Left cardiac atrium (tissue), 4 donors: Measurements from ENCODE around the gene SPA17. TPM values are rescaled to one million over a fixed set of nuclear protein-coding genes. Genes with fewer than 3 reads are reported as not detected.

Experiments used
- ATAC-seq, 2 donors: fragments of 200-7000 bp; cut with Tn5 transposase; one replicate each; pipeline ENCODE4 v1.9.1; 2020; ENCODE audit warnings: mild to moderate bottlenecking in 2 of 2, moderate library complexity in 2 of 2
- DNase-seq: peaks from one replicate; pipeline ENCODE4 v3.0.0-alpha.2; 2020
- intact Hi-C, 2 donors: fragments of 100-400 bp; cut with DNase I; formaldehyde crosslinking; loops; one replicate each; pipeline versions ENCODE4 v1.14.1 to v1.15.1; 2022 to 2023
- total RNA-seq, 2 donors: library from RNA; stranded (reverse); fragmentation: NEBNext Ultra II Directional; extraction: Animal tissue kit (Norgen Biotek cat#: 25700); gene quantifications; one replicate each; pipeline ENCODE4 v1.2.1, GENCODE V29; 2021
- donor health status: DM: no; HTN: yes; CAD: no.
- donor health status: DM: no; HTN: yes; CAD: no; lungs with severe emphysema.
- donor health status: DM: yes; HTN: yes; CAD: no.
- donor health status: Dilated cardiomyopathy.

Gene SPA17
- total RNA-seq, 2 donors from 2014 or later: 3.5 to 4.0 TPM

- intact Hi-C loops: no loop called here
- DNase-seq (peak; percentile 39), ATAC-seq (peak; percentile 71 to 82)
Observed at GRCh38 chr11:124717786-124718651, 44.3 kb downstream of the SPA17 start.

GRCh38 chr11:124718801-124719200 lies 45.1 kb downstream of the SPA17 start:
- intact Hi-C loops: no loop called here
- ATAC-seq (no peak), DNase-seq (no peak)

- intact Hi-C loops: no loop called here
- DNase-seq: no peak
Observed at GRCh38 chr11:124719534-124719933, 45.8 kb downstream of the SPA17 start.

GRCh38 chr11:124722176-124722575 lies 48.5 kb downstream of the SPA17 start:
- DNase-seq (no peak), ATAC-seq (no peak)
- intact Hi-C loops: no loop called here

More at GRCh38 chr11:124719534-124719933, 45.8 kb downstream of the SPA17 start:
- no peak for ATAC-seq

GRCh38 chr11:124724979-124725718 lies 51.4 kb downstream of the SPA17 start:
- DNase-seq (no peak), ATAC-seq (peak; percentile 52 to 67)
- intact Hi-C loops: no loop called here

- DNase-seq: no peak
- intact Hi-C loops: no loop called here
- ATAC-seq: peak; percentile 69 to 89
Observed at GRCh38 chr11:124725719-124726105, 52.0 kb downstream of the SPA17 start.

GRCh38 chr11:124727474-124727873 lies 53.8 kb downstream of the SPA17 start:
- no peak for ATAC-seq
- intact Hi-C loops: no loop called here

GRCh38 chr11:124728134-124728533 lies 54.4 kb downstream of the SPA17 start:
- DNase-seq: no peak
- intact Hi-C loops: no loop called here
- no peak for ATAC-seq

More at GRCh38 chr11:124727474-124727873, 53.8 kb downstream of the SPA17 start:
- DNase-seq: no peak

GRCh38 chr11:124729571-124729970 lies 55.9 kb downstream of the SPA17 start:
- DNase-seq: no peak
- intact Hi-C loops: no loop called here
- no peak for ATAC-seq

- intact Hi-C loops: no loop called here
- DNase-seq: no peak
- ATAC-seq: peak in 1 of 2 donors; percentile 65
Observed at GRCh38 chr11:124732230-124732629, 58.5 kb downstream of the SPA17 start.

GRCh38 chr11:124736736-124737135 lies 63.0 kb downstream of the SPA17 start:
- intact Hi-C loops: no loop called here
- DNase-seq: no peak
- no peak for ATAC-seq

GRCh38 chr11:124737638-124738305 lies 64.1 kb downstream of the SPA17 start:
- ATAC-seq (no peak), DNase-seq (no peak)
- intact Hi-C loops: no loop called here

GRCh38 chr11:124738713-124739478 lies 65.2 kb downstream of the SPA17 start:
- DNase-seq (no peak), ATAC-seq (no peak)
- intact Hi-C loops: no loop called here

- DNase-seq (peak; percentile 94), ATAC-seq (peak; percentile 99)
- intact Hi-C loops: no loop called here
Observed at GRCh38 chr11:124739479-124740276, 66.0 kb downstream of the SPA17 start, which contains the start of gene NRGN. NRGN (plus strand) TSS chr11:124739942; CDS start chr11:124740085, 143 bp downstream.

- intact Hi-C loops: no loop called here
- ATAC-seq (peak; percentile 45 to 57), DNase-seq (no peak)
Observed at GRCh38 chr11:124740277-124740882, 66.7 kb downstream of the SPA17 start.

- intact Hi-C loops: no loop called here
- ATAC-seq (no peak), DNase-seq (no peak)
Observed at GRCh38 chr11:124742555-124742954, 68.9 kb downstream of the SPA17 start.

GRCh38 chr11:124743050-124743449 lies 69.3 kb downstream of the SPA17 start:
- DNase-seq (no peak), ATAC-seq (no peak)
- intact Hi-C loops: no loop called here
